Measurements from ENCODE around the gene SUMO4.

SUMO4 gene

GRCh38 chr6:149389509-149390297 is 10.4 kb upstream of the SUMO4 start:
- no peak for DNase-seq (ENCODE audit: low spot score)

GRCh38 chr6:149392093-149392492 is 8.0 kb upstream of the SUMO4 start:
- no peak for DNase-seq (ENCODE audit: low spot score)

GRCh38 chr6:149392535-149392934 is 7.5 kb upstream of the SUMO4 start:
- no peak for DNase-seq (ENCODE audit: low spot score)

- no peak for DNase-seq (ENCODE audit: low spot score)
Observed at GRCh38 chr6:149393002-149393679, 6.9 kb upstream of the SUMO4 start.

GRCh38 chr6:149395185-149395584 is 4.9 kb upstream of the SUMO4 start:
- no peak for DNase-seq (ENCODE audit: low spot score)

GRCh38 chr6:149397384-149397783 is 2.7 kb upstream of the SUMO4 start:
- DNase-seq (ENCODE audit: low spot score), result no peak

- DNase-seq (ENCODE audit: low spot score), result no peak
Observed at GRCh38 chr6:149403534-149403933, 3.5 kb downstream of the SUMO4 start.

- no peak for DNase-seq (ENCODE audit: low spot score)
Observed at GRCh38 chr6:149405823-149406765, 6.0 kb downstream of the SUMO4 start.

GRCh38 chr6:149409617-149410016 is 9.6 kb downstream of the SUMO4 start:
- no peak for DNase-seq (ENCODE audit: low spot score)

- no peak for DNase-seq (ENCODE audit: low spot score)
Observed at GRCh38 chr6:149410557-149410956, 10.5 kb downstream of the SUMO4 start.

GRCh38 chr6:149414009-149414408 is 13.9 kb downstream of the SUMO4 start:
- no peak for DNase-seq (ENCODE audit: low spot score)

GRCh38 chr6:149414821-149415220 is 14.8 kb downstream of the SUMO4 start:
- DNase-seq (ENCODE audit: low spot score), result no peak

GRCh38 chr6:149419696-149420404 is 19.8 kb downstream of the SUMO4 start:
- no peak for DNase-seq (ENCODE audit: low spot score)

- no peak for DNase-seq (ENCODE audit: low spot score)
Observed at GRCh38 chr6:149421132-149421531, 21.1 kb downstream of the SUMO4 start.

GRCh38 chr6:149422581-149422980 is 22.5 kb downstream of the SUMO4 start:
- DNase-seq (ENCODE audit: low spot score), result no peak

GRCh38 chr6:149423964-149424440 is 23.9 kb downstream of the SUMO4 start:
- no peak for DNase-seq (ENCODE audit: low spot score)

GRCh38 chr6:149425224-149425623 is 25.2 kb downstream of the SUMO4 start:
- no peak for DNase-seq (ENCODE audit: low spot score)

GRCh38 chr6:149425754-149426153 is 25.7 kb downstream of the SUMO4 start:
- no peak for DNase-seq (ENCODE audit: low spot score)

GRCh38 chr6:149428606-149429005 is 28.5 kb downstream of the SUMO4 start:
- no peak for DNase-seq (ENCODE audit: low spot score)

- DNase-seq (ENCODE audit: low spot score), result no peak
Observed at GRCh38 chr6:149429427-149430360, 29.6 kb downstream of the SUMO4 start.
